HG03060 (cell line): Measurements from ENCODE around the gene SHMT2.

Experiments
- ATAC-seq: cut with Tn5 transposase; IDR thresholded peaks from one replicate; pipeline ENCODE4 v1.9.1; 2021; ENCODE audit warnings: low read depth, moderate number of reproducible peaks; ENCODE audit not compliant: unreplicated experiment

Gene SHMT2

DNA sequence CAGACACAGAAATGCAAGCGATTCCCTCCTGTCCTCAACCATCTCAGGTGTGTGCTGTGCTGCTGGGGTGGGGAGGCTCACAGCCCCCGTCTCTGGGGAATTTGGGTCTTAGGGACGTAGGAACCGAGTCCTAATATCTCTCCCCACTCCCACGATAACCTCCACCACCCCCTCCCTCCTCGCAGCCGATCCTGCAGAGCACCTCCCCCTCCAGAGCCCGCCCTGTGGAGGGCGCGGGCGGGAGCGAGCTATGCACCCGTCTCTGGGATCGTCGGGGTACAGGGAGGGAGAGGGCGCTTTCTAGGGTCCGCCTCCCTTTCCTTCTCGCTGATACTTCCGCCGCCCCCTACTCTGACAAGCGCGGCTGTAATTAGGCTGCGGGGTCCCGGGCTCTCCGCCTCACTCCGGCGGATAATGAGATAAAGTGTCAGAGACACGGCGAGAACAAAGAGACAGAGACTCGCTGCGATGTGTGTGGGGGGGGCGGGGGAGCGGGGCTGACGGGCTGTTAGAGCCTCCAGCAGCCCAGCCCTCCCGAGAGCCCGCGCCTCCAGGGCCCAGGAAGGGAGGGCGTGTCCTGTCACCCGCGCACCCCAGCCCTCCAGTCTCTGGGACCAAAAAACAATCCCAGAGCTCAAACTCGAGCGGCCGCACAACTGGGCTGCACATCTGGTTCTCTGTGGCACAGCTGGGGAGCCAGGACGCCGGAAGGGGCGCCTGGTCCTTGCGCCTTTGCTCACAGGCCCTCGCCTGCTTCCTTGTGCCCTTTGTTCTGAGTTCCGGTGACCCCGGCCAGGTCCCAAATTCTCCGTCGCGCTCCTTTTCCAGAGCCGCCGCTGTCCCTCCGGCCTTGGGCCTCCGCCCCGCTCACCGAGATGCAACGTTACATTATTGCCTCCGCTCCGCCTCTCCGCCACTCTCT, 8.7 kb downstream of the SHMT2 start:
- ATAC-seq: no peak

DNA sequence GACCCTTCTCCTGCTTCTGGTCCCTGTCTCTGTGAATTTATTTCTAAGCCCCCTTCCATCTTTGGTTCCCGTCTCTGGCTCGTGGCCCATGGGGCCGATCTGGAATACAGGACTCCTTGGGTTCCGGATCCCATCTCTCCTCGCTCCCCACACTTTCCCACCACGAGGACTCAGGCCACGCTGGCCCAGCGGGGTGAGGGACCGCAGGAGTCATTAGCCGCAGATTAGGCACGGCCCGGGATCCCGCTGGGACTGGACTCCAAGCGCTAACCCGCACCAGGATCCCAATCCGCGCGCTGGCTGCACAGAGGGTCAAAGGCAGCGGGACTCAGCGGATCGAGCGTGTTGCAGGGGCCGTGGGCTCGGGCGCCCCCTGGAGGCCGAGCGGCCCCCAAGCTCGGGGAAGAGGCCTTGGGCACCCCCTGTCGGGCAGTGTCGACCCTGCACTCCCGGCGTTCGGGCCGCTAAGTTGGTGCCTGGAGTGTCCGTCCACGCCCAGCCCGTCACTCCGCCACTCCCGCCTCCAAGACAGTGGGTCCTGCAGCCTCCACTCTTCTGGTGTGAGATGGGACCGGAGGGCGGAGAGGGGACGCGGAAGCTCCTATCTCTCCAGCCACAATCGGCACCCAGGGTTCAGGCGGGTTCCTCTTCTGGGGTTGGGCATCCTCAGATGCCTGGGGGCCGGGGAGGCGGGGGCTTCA, 9.5 kb downstream of the SHMT2 start:
- no peak for ATAC-seq

DNA sequence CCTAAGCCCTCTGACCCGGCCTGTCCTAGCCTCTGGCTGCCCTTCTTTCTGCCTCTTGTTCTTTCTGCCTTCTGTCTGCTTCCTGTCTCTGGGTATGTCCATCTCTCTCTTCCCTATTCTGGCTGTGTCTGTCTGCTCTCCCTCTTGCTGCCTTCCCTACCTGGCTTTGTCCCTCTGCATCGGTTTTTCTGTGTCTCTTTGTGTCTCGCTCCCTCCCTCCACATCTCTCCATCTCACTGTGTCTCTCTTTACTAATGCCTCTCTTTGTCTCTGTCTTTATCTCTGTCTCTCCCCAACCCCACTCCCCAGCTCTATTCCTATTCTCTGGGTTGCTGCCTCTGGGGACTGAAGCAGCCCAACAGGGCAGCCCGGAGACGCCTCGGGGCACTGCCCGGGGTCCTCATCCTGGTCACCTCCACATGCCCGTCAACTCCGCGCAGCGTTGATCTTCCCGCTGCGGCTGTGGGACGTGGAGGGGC, 10.1 kb downstream of the SHMT2 start:
- ATAC-seq: no peak

DNA sequence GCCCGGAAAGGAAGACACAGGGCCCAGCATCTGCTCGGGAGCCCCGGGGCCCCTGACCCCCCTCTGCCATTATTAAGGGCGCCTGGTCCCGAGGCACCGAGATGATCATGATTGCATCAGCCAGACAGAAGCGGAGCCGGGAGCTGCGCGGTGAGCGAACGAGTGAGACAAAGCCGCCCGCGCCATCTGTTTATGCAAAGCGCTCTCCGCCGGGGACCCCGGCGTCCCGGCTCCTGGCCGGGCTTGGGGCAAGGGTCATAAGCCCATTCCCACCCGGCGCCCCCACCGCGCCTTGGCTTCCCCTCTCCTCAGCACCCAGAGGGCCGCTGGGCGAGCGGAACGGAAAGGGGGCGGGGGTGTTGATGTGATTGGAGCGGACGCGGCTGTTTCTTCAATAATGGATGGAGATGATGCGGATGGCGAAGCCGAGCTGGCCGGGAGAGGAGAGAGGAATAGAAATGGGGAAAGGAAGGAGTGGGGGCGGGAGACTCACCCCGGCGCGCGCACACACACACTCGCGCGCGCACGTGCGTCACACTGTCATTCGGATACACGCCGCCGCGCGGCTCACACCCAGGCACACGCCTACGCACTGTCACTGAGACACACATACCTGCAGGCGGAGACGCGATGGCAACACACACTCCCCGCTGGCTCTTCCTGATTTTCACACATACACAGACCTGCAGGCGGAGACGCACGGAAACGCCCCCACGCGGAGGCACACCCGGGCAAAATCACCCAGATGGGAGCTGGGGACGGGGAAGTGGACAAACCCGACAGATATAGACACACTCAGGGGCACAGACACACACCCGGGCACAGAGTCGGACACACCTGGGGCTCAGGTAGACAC, 10.8 kb downstream of the SHMT2 start:
- no peak for ATAC-seq

DNA sequence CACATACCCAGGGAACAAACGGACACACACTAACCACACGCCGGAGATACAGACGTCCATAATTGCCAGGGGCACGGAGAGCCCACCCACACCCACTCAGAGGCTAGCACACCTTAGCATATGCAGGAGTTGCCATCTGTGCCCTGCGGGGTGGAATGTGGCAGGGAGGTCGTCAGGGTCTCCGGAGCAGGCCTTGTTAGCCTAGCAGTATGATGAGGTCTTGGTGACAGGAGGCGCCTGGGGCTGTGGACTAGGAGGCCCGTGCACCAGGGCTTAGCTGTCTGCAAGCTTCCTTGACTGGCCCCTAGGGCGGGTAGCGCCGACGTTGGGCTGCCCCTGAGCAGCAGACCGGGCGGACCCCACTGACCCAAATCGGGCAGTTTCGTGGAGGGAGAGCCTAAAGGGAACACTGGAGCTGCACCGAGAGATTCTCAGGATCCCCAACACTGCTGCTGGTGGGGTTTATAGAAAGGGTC, 11.5 kb downstream of the SHMT2 start:
- ATAC-seq: no peak

DNA sequence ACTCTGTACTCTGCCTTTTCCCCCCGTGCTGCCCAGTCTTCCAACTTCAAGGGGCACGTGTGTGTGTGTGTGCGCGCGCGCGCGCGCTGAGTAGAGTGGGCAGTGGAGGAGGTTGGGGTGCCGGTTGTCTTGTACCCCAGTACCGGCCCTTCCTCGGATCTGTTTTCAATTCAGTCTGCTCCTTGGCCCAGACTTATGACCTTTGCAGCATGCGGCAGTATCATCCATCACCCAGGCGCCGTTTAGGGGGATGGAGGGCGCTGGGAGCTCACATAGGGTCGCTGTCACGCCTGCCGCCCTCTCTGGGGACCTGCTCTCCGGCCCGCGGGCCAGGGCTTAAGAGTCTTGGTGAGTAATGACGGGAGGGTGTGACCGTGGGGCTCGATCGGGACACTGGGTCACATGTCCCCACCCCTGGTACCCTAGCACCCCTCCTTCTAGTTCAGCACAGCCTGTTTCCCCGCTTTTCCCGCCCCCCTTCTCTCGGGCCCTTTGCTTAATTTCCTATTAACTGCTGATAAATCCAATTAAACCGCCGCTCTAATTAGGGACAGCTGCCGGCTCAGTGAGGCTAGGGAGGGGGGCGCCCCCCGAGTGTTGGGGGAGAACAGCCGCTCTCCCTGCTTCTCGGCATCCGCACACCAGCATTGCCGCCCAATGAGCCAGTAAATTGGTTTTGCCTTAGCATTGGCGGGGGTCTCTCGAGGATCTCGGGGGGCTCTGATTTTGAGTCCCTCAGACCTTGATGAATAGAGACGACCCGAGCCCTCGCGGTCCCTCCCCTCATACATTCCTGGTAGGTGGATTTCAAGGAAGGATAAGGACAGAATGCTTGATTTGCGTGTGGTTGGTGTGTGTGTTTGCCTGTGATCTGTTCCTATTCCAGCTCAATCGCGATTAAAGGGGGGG, 12.1 kb downstream of the SHMT2 start:
- ATAC-seq: no peak

DNA sequence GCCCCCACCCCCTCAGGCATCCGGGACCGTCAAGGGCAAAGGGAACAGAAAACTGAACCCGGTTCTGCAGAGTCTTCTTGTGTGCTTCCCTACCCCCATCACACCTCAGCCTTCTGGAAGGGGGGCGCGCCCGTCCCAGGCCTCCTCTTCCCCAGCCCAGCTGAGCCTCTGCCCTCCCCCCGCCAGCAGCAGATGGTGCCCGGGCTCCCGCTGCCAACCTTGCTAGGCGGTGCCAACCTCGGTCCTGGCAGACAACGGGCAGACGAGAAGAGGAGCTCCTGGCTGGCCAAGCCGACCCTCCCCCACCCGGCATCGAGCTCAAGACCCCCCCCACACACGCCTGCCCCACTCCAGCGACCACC, 12.8 kb downstream of the SHMT2 start:
- no peak for ATAC-seq

DNA sequence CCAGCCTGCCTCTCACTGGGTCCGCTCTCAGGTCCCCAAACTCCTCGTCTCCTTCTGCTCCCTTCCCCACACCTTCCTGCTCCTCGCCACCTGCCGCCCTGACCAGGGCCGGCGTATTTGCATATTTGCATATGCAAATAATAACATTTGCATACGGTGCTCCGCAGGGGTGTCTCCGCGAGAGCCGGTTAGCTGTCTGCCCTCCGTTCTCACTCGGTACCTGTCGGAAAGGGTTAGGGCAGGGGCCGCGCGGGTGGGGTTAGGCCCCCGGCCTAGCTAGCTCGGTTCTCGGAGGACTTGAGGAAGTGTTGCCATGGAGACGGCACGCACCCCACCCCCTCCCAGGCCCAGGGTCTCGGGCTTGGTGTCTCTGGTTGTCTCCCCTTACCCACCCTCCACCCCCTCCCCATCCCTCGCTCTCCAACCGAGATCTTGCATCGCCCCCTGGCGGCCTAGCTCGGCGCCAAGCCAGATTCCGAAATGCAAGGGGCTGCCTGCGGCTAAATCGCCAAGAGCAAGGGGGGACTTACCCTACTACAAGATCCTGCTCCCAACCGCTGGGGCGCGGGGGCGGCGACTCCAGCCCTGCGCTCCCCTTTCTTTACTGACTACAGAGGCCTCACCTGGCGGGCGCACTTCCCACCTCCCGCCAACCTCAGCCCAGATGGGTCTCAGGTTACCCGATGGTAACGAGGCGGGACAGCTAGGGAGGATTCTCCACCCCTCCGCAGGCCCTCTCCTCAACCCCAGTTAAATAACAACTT, 13.4 kb downstream of the SHMT2 start:
- ATAC-seq: no peak

DNA sequence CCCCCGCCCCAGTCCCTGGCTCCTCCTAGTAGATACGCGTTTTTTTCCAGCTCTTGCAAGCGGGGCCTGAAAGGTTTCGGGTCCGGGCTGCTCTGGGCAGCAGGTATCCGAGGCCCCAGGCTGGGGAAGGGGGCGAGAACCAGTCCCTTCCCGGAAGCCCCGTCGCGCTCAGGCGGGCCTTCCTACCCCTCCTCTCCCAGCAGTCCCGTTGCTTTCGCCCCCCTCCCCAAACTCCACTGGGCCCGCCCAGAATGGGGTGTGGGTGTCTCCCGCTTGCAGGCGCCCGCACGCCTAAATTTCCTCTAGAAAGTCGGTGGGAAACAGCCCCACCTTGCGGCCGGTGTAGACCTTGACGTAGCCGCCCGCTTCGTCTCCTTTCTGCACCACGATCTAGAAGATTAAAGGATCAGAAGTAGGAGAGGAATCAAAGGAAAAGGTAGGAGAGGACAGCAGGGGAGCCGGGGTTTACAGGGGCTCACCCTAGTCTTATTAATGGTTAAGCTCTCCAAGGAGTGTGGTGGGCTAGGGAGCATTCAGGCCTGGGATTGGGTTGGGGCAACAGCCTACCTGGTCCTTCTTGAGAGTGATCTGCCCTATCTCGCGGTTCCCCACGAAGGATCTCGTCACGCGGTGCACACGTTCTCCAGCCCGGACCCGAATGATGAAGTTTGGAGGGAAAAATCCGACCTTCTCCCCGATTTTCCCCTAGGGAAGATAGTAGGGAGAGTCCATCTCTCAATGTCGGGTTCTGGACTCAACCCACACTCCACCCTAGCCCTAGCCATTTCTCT, 14.2 kb downstream of the SHMT2 start:
- ATAC-seq: no peak

DNA sequence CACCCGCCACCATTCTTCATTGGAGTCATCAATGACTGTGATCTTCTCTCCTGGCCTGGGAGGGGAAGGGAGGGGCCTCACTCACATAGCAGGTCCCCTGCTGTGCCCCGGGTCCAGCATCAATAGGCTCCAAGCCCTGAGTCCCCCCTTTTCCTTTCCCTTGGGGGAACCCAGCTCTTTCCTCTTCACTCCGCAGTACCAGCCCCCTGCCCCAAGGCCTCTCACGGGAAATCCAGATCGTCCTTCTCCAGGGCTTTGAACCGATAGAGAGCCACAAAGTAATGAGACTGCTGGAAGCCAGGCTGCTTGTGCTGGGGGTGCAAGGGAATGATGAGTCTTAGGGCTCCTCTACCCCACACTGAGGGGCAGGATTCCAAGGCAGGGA, 14.8 kb downstream of the SHMT2 start:
- ATAC-seq: no peak

DNA sequence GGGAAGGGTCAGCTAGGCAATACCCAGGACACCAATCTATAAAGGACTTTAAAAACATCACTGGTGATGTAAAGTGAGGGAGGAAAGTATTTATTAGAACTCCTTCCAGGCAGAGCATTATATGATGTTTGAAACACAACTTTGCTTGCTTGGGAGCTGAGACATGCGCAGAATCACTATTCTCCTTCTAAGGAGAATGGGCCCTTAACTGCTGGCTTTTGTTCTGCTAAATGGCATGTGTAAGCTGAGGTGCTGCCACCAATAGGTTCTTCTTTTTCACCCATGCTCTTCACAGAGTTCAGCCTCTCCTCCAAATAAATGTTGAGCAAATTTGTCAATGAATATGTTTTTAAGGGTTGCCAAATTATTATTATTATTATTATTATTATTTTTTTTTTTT, 17.5 kb downstream of the SHMT2 start:
- no peak for ATAC-seq

DNA sequence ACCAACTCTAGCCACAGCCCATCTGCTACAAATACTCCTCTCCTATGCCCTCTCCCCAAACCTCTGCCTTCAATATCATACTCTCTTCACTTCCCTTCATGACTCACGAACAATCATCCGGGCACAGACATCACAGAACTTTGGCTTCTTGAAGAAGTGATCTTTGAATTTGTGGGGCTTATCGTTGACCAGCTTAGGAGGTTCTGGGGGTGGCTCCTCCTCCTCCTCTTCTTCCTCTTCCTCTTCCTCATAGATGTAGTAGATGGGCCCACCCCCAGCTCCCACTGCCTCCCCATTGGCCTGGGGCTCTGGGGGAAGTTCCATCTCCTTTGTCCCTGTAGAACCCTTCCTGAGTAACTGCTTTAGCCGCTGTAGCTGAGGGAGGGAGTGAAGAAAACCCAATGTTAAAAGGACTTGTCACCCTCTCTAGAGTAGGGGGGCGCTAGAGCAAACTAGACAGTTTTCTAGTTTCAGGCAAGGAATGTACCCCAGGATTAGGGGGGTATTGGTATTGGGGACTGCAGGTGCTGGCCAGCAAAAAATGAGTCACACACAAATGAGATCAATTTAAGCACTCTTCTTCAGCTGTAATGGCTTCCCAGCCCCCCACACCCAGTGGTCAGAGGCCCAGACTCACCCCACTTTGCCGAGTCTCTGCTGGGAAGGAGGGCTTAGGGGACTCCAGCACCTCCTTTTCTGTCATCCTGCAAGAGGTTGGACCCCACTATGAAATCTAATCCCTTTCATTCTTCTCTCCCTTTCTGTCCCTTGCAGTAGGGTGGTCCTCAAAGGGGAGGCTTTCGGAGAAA, 19.6 kb downstream of the SHMT2 start:
- no peak for ATAC-seq

DNA sequence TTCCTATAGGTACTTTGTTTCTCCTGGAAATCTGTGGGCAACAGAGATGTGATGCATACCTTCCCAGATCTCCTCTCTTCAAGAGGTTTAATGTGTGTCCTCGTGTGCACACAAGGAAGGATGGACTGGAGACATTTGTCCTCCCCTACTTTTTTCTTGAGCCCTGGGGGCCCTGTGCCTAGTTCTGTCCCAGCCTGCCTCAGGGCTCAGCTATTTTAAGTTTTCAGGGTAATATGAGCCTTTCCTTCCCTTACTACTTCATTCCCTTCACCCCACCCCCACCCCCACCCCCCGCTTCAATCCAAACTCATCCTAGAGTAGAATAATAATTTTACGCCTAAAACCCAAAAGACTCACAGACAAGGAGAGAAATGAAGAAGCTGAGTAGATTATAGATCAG, 21.0 kb downstream of the SHMT2 start:
- no peak for ATAC-seq

DNA sequence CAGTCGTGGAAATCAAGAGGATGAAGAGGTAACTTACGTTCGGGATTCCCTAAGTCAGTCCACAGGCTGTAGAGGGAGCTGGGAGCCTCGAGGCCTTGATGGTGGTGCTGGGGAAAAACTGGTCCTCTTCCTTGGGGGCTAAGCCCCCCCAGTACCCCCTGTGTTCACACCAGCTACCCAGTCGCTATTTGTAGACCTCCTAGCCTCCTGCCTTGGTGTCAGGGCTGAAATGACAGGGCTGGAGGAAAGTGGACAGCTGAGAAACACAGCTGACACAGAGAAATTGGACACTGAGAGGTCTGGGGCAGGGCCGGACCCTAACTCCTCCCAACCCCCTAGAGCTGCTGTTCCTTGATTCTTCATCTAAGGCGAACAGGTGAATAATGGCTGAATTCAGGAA, 21.4 kb downstream of the SHMT2 start, which contains the start of gene STAC3:
TSS of gene STAC3 (minus strand) at position 232 of the 400 bp plus-strand sequence. CDS start 1,551 bp downstream, outside the sequence.
- ATAC-seq: no peak

DNA sequence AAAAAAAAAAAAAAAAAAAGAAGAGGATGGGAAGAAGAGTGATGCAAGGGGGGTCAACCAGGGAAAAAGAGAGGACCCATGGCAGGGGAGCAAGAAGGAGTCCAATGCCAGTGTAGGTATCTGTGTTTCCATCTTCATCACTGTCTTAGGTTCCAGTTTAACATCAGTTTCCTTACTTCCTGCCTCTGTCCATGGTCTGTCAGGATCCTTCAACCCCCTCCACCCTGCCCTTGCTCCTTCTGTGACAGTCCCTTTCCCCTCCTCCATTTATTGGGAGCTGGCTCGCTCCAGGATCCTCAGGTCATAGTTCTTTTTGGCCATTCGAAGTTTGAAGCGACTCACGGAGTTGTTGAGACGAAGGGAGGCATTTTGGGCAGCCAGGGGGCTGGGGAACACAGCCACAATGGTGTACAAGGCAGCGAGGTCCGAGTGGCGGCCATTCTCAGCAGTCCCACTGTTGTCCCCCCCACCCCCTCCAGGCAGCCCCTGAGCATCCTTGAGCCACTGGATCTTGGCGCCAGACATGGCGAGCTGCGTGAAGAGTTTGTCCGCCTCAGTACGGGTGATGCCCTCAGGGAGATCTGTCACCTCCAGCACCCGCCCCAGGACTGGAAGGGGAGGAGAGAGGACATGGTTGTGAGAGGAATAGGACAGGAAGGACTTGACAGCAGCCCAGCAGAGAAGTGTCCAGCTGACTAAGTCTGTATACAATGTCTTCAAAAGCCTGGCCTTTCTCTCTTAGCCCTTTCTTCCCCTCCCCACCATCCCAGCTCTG, 25.2 kb downstream of the SHMT2 start:
- ATAC-seq: no peak

DNA sequence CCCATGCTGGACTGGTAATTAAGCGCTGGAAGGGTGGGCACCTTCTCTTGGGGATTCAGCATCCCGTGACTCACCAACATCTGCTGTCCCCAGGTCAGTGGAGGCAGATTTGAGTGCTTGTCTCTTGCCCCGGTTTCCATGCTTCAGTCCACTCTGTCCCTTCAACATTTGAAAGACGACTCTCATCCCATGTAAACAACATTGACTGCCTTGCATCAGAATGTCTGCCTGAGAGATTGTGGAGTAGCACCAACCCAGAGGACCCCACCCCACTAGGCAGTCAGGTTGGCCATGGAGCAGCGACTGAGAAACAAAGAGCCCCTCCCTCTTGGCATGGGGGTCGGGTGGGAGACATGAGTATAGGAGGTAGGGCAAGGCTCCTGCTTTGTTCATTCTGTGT, 26.4 kb downstream of the SHMT2 start:
- ATAC-seq: no peak
